ENCODE data around the gene RTP1. TPM values are rescaled to one million over a fixed set of nuclear protein-coding genes. Genes with fewer than 3 reads are reported as not detected.

RTP1 gene
- total RNA-seq, 2 donors from 2014 or later = 0.88 TPM; not detected in 1

DNA sequence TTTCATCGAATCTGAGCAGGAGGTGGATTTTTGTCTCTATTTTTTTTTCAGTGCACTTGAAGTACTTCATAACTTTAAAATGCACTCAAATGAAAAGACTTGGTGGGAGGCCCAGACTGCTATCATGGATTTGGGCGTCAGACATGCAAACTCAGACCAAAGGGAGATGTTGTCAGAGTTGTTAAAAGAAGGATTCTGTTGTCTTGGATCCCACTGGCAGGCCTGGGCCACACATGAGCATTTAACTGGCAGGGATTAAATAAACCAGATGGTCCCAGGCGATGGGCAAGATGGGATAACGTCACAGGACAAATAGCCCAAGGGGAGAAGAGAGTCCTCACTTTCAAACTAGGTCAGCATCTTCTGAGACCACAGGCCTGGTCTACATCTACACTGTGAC is 15.4 kb downstream of the RTP1 start:
- H3K9ac ChIP-seq (ENCODE audit: extremely low read depth, low read length, poor library complexity, severe bottlenecking) = no peak overlapping the region
- no peaks in the 10 kb centered on the region for H3K36me3 ChIP-seq (ENCODE audit: control insufficient read depth, insufficient read depth, low read length)
- Mint-ChIP-seq H3K27ac (no peak overlapping the region), H3K27me3 (ENCODE audit: insufficient read depth) (peaks cover 2% of the 10 kb centered on the region), H3K4me1 (peaks cover 27% of the 10 kb centered on the region), H3K4me3 (no peak overlapping the region), H3K36me3 (ENCODE audit: low read depth) (peaks cover 2% of the 10 kb centered on the region), H3K9me3 (peaks cover 8% of the 10 kb centered on the region)
- no peak for DNase-seq
- H3K27me3 ChIP-seq (ENCODE audit: control insufficient read depth, insufficient read depth, low read length, poor library complexity, severe bottlenecking) = no peaks in the 10 kb centered on the region
- peaks cover 17% of the 10 kb centered on the region for H3K9me3 ChIP-seq (ENCODE audit: control insufficient read depth, low read length)
- WGBS, 2 experiments (ENCODE audit: insufficient coverage in 1 of 2, insufficient read length in 1 of 2) = 90 to 95% methylated on average over 3 to 4 of the region's 4 CpGs
- no peak overlapping the region for H3K27ac ChIP-seq (ENCODE audit: low read depth, low read length)
- TF ChIP-seq, protein P1, sequence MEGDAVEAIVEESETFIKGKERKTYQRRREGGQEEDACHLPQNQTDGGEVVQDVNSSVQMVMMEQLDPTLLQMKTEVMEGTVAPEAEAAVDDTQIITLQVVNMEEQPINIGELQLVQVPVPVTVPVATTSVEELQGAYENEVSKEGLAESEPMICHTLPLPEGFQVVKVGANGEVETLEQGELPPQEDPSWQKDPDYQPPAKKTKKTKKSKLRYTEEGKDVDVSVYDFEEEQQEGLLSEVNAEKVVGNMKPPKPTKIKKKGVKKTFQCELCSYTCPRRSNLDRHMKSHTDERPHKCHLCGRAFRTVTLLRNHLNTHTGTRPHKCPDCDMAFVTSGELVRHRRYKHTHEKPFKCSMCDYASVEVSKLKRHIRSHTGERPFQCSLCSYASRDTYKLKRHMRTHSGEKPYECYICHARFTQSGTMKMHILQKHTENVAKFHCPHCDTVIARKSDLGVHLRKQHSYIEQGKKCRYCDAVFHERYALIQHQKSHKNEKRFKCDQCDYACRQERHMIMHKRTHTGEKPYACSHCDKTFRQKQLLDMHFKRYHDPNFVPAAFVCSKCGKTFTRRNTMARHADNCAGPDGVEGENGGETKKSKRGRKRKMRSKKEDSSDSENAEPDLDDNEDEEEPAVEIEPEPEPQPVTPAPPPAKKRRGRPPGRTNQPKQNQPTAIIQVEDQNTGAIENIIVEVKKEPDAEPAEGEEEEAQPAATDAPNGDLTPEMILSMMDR (conservative IDR thresholded peaks at IDR 0.05) = no peak
- peaks cover 9% of the 10 kb centered on the region for H3K4me1 ChIP-seq (ENCODE audit: control insufficient read depth, insufficient read depth, low read length)
- H3K4me3 ChIP-seq (ENCODE audit: low read length) = no peak overlapping the region

DNA sequence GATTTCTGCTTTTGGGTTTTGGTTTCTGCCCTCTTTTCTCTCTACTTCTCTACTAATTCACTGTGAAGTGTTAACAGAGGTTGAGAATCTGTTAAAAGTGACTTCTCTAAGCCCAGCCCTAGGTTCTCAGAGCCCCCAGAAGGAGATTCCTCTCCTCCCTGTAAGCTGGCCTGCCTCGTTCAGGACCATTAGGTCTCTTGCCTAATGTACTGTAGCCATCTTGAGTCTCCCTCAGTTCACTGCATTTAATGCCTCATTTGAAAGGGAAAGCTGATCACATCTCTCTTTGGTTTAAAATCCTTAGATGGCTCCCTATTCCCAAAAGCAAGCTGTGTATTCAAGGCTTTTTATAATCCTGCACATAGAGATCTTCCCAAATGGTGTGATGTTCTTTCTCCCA is 16.3 kb downstream of the RTP1 start:
- DNase-seq = no peak
- Mint-ChIP-seq H3K36me3 (ENCODE audit: low read depth) (no peaks in the 10 kb centered on the region), H3K4me1 (peaks cover 27% of the 10 kb centered on the region), H3K9me3 (no peaks in the 10 kb centered on the region), H3K4me3 (no peak overlapping the region), H3K27me3 (ENCODE audit: insufficient read depth) (peaks cover 2% of the 10 kb centered on the region), H3K27ac (no peak overlapping the region)
- Histone ChIP-seq H3K36me3 (ENCODE audit: control insufficient read depth, insufficient read depth, low read length) (no peaks in the 10 kb centered on the region), H3K9ac (ENCODE audit: extremely low read depth, low read length, poor library complexity, severe bottlenecking) (no peak overlapping the region), H3K27ac (ENCODE audit: low read depth, low read length) (no peak overlapping the region), H3K4me3 (ENCODE audit: low read length) (no peak overlapping the region), H3K4me1 (ENCODE audit: control insufficient read depth, insufficient read depth, low read length) (peaks cover 9% of the 10 kb centered on the region), H3K27me3 (ENCODE audit: control insufficient read depth, insufficient read depth, low read length, poor library complexity, severe bottlenecking) (no peaks in the 10 kb centered on the region), H3K9me3 (ENCODE audit: control insufficient read depth, low read length) (peaks cover 8% of the 10 kb centered on the region)
- TF ChIP-seq, protein P1 (conservative IDR thresholded peaks at IDR 0.05) = no peak
- 84 to 100% methylated on average over 1 of the region's 1 CpG for WGBS, 2 experiments (ENCODE audit: insufficient coverage in 1 of 2, insufficient read length in 1 of 2)

DNA sequence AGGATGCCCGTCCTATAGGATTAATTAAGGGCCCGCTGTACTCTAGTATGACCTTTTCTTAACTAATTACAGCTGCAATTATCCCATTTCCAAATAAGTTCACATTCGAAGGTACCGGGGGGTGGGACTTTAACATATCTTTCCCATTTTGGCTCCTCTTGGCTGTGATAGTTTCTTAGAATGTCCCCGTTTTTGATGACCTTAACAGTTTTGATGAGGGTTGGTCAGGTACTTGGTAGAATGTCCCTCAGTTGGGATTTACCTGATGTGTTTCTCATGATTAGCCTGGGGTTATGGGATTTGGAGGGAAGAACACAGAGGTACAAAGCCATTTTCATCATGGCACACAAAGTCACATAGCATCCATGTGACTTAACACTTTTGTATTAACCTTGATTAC is 18.2 kb downstream of the RTP1 start:
- no peaks in the 10 kb centered on the region for H3K36me3 ChIP-seq (ENCODE audit: control insufficient read depth, insufficient read depth, low read length)
- H3K9ac ChIP-seq (ENCODE audit: extremely low read depth, low read length, poor library complexity, severe bottlenecking) = no peak overlapping the region
- H3K4me1 Mint-ChIP-seq = peaks cover 20% of the 10 kb centered on the region
- no peaks in the 10 kb centered on the region for H3K36me3 Mint-ChIP-seq (ENCODE audit: low read depth)
- H3K27ac ChIP-seq (ENCODE audit: low read depth, low read length) = no peak overlapping the region
- no peaks in the 10 kb centered on the region for H3K9me3 Mint-ChIP-seq
- H3K9me3 ChIP-seq (ENCODE audit: control insufficient read depth, low read length) = no peaks in the 10 kb centered on the region
- no peak for DNase-seq
- H3K4me3 ChIP-seq (ENCODE audit: low read length) = no peak overlapping the region
- H3K27me3 ChIP-seq (ENCODE audit: control insufficient read depth, insufficient read depth, low read length, poor library complexity, severe bottlenecking) = no peaks in the 10 kb centered on the region
- 93% methylated on average over 3 to 5 of the region's 5 CpGs for WGBS, 2 experiments (ENCODE audit: insufficient coverage in 1 of 2, insufficient read length in 1 of 2)
- peaks cover 2% of the 10 kb centered on the region for H3K27me3 Mint-ChIP-seq (ENCODE audit: insufficient read depth)
- no peak overlapping the region for H3K4me3 Mint-ChIP-seq
- TF ChIP-seq, protein P1 (conservative IDR thresholded peaks at IDR 0.05) = no peak
- no peak overlapping the region for H3K27ac Mint-ChIP-seq
- H3K4me1 ChIP-seq (ENCODE audit: control insufficient read depth, insufficient read depth, low read length) = peaks cover 4% of the 10 kb centered on the region

Measured in endodermal cell (in vitro differentiated cells).